ENCODE data around the gene LIM2. TPM values are rescaled to one million over a fixed set of nuclear protein-coding genes. Genes with fewer than 3 reads are reported as not detected.

Gene LIM2
- total RNA-seq, 1 donor from 2014 or later: not detected

GRCh38 chr19:51337861-51338562, 49.8 kb downstream of the LIM2 start:
- TF ChIP-seq, protein P1, sequence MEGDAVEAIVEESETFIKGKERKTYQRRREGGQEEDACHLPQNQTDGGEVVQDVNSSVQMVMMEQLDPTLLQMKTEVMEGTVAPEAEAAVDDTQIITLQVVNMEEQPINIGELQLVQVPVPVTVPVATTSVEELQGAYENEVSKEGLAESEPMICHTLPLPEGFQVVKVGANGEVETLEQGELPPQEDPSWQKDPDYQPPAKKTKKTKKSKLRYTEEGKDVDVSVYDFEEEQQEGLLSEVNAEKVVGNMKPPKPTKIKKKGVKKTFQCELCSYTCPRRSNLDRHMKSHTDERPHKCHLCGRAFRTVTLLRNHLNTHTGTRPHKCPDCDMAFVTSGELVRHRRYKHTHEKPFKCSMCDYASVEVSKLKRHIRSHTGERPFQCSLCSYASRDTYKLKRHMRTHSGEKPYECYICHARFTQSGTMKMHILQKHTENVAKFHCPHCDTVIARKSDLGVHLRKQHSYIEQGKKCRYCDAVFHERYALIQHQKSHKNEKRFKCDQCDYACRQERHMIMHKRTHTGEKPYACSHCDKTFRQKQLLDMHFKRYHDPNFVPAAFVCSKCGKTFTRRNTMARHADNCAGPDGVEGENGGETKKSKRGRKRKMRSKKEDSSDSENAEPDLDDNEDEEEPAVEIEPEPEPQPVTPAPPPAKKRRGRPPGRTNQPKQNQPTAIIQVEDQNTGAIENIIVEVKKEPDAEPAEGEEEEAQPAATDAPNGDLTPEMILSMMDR (IDR thresholded peaks at IDR 0.05): no peak
- TF ChIP-seq POLR2AphosphoS5 (IDR thresholded peaks at IDR 0.05; ENCODE audit: insufficient read depth in 1 of 2, low read depth in 1 of 2): no peak
- TF ChIP-seq POLR2A (IDR thresholded peaks at IDR 0.05): no peak
- no peaks in the 10 kb centered on the region for H3K9me3 ChIP-seq
- DNase-seq (ENCODE audit: extremely low spot score in 2 of 2): no peak
- no peaks in the 10 kb centered on the region for H3K27me3 ChIP-seq
- intact Hi-C loops (cut with DNase I): loop anchor here (10.0 kb wide), 2 partner anchors 57 to 243 kb away; partner anchors contain the start of gene C19orf84
- H3K4me1 ChIP-seq: peaks cover 21% of the 10 kb centered on the region
- peak overlapping the region in 1 of 2 donors; percentile 81 for H3K4me3 ChIP-seq
- H3K36me3 ChIP-seq: no peaks in the 10 kb centered on the region
- peak overlapping the region; percentile 84 for H3K27ac ChIP-seq

GRCh38 chr19:51337141-51337860, 50.5 kb downstream of the LIM2 start:
- no peaks in the 10 kb centered on the region for H3K27me3 ChIP-seq
- intact Hi-C loops (cut with DNase I): loop anchor here (10.0 kb wide), 2 partner anchors 58 to 242 kb away; partner anchors contain the start of gene C19orf84
- H3K27ac ChIP-seq: no peak overlapping the region
- H3K4me1 ChIP-seq: peaks cover 21% of the 10 kb centered on the region
- no peak overlapping the region for H3K4me3 ChIP-seq
- DNase-seq (ENCODE audit: extremely low spot score in 2 of 2): no peak
- H3K36me3 ChIP-seq: no peaks in the 10 kb centered on the region
- TF ChIP-seq, protein P1 (IDR thresholded peaks at IDR 0.05): no peak
- no peak for TF ChIP-seq POLR2A (IDR thresholded peaks at IDR 0.05)
- TF ChIP-seq POLR2AphosphoS5 (IDR thresholded peaks at IDR 0.05; ENCODE audit: insufficient read depth in 1 of 2, low read depth in 1 of 2): no peak
- no peaks in the 10 kb centered on the region for H3K9me3 ChIP-seq

- intact Hi-C loops (cut with DNase I): loop anchor here (10.0 kb wide), 2 partner anchors 61 to 239 kb away; partner anchors contain the start of gene C19orf84
- TF ChIP-seq, protein P1 (IDR thresholded peaks at IDR 0.05): no peak
- TF ChIP-seq POLR2AphosphoS5 (IDR thresholded peaks at IDR 0.05; ENCODE audit: insufficient read depth in 1 of 2, low read depth in 1 of 2): no peak
- no peak for TF ChIP-seq POLR2A (IDR thresholded peaks at IDR 0.05)
- no peaks in the 10 kb centered on the region for H3K36me3 ChIP-seq
Observed at GRCh38 chr19:51333836-51334460, 53.8 kb downstream of the LIM2 start.

DNA sequence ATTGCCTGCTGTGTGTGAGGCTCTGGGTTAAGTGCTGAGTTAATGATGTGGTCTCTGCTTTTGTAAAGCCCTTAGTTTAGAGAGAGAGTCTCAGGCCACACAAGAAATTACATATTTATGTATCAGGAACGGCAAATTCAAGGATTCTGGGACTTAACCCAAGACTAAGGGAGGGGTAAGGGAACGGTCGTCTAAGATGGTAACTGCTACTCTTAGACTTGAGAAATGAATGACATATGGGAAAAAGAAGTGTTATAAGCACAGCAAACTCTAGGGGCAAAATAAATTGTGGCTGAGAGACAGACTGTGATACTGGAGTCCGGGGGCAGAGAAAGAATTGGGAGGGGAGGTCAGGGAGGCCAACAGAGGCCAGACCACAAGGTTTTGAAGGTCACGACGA, 56.1 kb downstream of the LIM2 start:
- H3K27ac ChIP-seq: no peak overlapping the region
- intact Hi-C loops (cut with DNase I): loop anchor here (10.0 kb wide), 2 partner anchors 63 to 237 kb away; partner anchors contain the start of gene C19orf84
- no peaks in the 10 kb centered on the region for H3K9me3 ChIP-seq
- H3K4me3 ChIP-seq: no peak overlapping the region
- TF ChIP-seq, protein P1 (IDR thresholded peaks at IDR 0.05): no peak
- TF ChIP-seq POLR2A (IDR thresholded peaks at IDR 0.05) (no peak), POLR2AphosphoS5 (IDR thresholded peaks at IDR 0.05; ENCODE audit: insufficient read depth in 1 of 2, low read depth in 1 of 2) (no peak)
- no peaks in the 10 kb centered on the region for H3K27me3 ChIP-seq
- H3K4me1 ChIP-seq: peaks cover 6% of the 10 kb centered on the region
- no peak for DNase-seq (ENCODE audit: extremely low spot score in 2 of 2)
- H3K36me3 ChIP-seq: no peaks in the 10 kb centered on the region

More at GRCh38 chr19:51333836-51334460, 53.8 kb downstream of the LIM2 start:
- H3K4me3 ChIP-seq: no peak overlapping the region
- no peaks in the 10 kb centered on the region for H3K27me3 ChIP-seq
- no peaks in the 10 kb centered on the region for H3K9me3 ChIP-seq
- H3K27ac ChIP-seq: no peak overlapping the region
- no peak for DNase-seq (ENCODE audit: extremely low spot score in 2 of 2)
- H3K4me1 ChIP-seq: peaks cover 6% of the 10 kb centered on the region

All from vagina (tissue), 2 donors.